ENCODE measurements around the gene CARMIL1. TPM values are rescaled to one million over a fixed set of nuclear protein-coding genes. Genes with fewer than 3 reads are reported as not detected.

The CARMIL1 gene
- total RNA-seq, 2 experiments from 2014 or later = 3.9 to 4.7 TPM

GRCh38 chr6:25612666-25613065 lies 333.5 kb downstream of the CARMIL1 start:
- ATAC-seq (ENCODE audit: poor library complexity) (no peak), DNase-seq (no peak)
- peaks cover 30% of the 10 kb centered on the region for H3K36me3 Mint-ChIP-seq (ENCODE audit: low read depth)
- no peaks in the 10 kb centered on the region for H3K9me3 ChIP-seq (ENCODE audit: control insufficient read depth in 1 of 2, insufficient read depth in 1 of 2, low read length in 2 of 2)
- no peaks in the 10 kb centered on the region for H3K36me3 ChIP-seq (ENCODE audit: insufficient read depth, low read length)
- no peak overlapping the region for H3K4me3 Mint-ChIP-seq
- H3K27ac ChIP-seq (ENCODE audit: low read depth in 1 of 2, low read length in 2 of 2) = no peak overlapping the region
- no peak overlapping the region for H3K27ac Mint-ChIP-seq
- H3K9me3 Mint-ChIP-seq = no peaks in the 10 kb centered on the region
- no peak overlapping the region for H3K4me3 ChIP-seq (ENCODE audit: low read length)
- no peak for TF ChIP-seq CTCF (IDR thresholded peaks at IDR 0.05)
- ChIA-PET CTCF (no interaction called here), POLR2A (no interaction called here)
- H3K4me1 ChIP-seq (ENCODE audit: insufficient read depth, low read length) = no peaks in the 10 kb centered on the region
- no peaks in the 10 kb centered on the region for H3K27me3 ChIP-seq (ENCODE audit: control insufficient read depth in 1 of 2, insufficient read depth in 2 of 2, low read length in 2 of 2)
- H3K4me1 Mint-ChIP-seq (ENCODE audit: low read depth) = no peaks in the 10 kb centered on the region
- intact Hi-C loops (cut with DNase I, micrococcal nuclease) = no loop called here
- H3K27me3 Mint-ChIP-seq = no peaks in the 10 kb centered on the region

GRCh38 chr6:25613415-25613814 lies 334.2 kb downstream of the CARMIL1 start:
- no peak overlapping the region for H3K4me3 Mint-ChIP-seq
- no peak overlapping the region for H3K27ac ChIP-seq (ENCODE audit: low read depth in 1 of 2, low read length in 2 of 2)
- H3K9me3 Mint-ChIP-seq = no peaks in the 10 kb centered on the region
- H3K4me1 Mint-ChIP-seq (ENCODE audit: low read depth) = no peaks in the 10 kb centered on the region
- H3K27me3 ChIP-seq (ENCODE audit: control insufficient read depth in 1 of 2, insufficient read depth in 2 of 2, low read length in 2 of 2) = no peaks in the 10 kb centered on the region
- ATAC-seq (ENCODE audit: poor library complexity) (no peak), DNase-seq (no peak)
- intact Hi-C loops (cut with DNase I, micrococcal nuclease) = no loop called here
- ChIA-PET POLR2A (no interaction called here), CTCF (no interaction called here)
- H3K4me3 ChIP-seq (ENCODE audit: low read length) = no peak overlapping the region
- no peaks in the 10 kb centered on the region for H3K27me3 Mint-ChIP-seq
- TF ChIP-seq CTCF (IDR thresholded peaks at IDR 0.05) = no peak
- H3K4me1 ChIP-seq (ENCODE audit: insufficient read depth, low read length) = no peaks in the 10 kb centered on the region
- H3K27ac Mint-ChIP-seq = no peak overlapping the region
- no peaks in the 10 kb centered on the region for H3K36me3 ChIP-seq (ENCODE audit: insufficient read depth, low read length)
- H3K9me3 ChIP-seq (ENCODE audit: control insufficient read depth in 1 of 2, insufficient read depth in 1 of 2, low read length in 2 of 2) = no peaks in the 10 kb centered on the region
- H3K36me3 Mint-ChIP-seq (ENCODE audit: low read depth) = peaks cover 33% of the 10 kb centered on the region

GRCh38 chr6:25614052-25614451 lies 334.9 kb downstream of the CARMIL1 start:
- Histone ChIP-seq H3K4me1 (ENCODE audit: insufficient read depth, low read length) (no peaks in the 10 kb centered on the region), H3K27me3 (ENCODE audit: control insufficient read depth in 1 of 2, insufficient read depth in 2 of 2, low read length in 2 of 2) (no peaks in the 10 kb centered on the region), H3K36me3 (ENCODE audit: insufficient read depth, low read length) (no peaks in the 10 kb centered on the region), H3K9me3 (ENCODE audit: control insufficient read depth in 1 of 2, insufficient read depth in 1 of 2, low read length in 2 of 2) (no peaks in the 10 kb centered on the region), H3K4me3 (ENCODE audit: low read length) (no peak overlapping the region), H3K27ac (ENCODE audit: low read depth in 1 of 2, low read length in 2 of 2) (no peak overlapping the region)
- TF ChIP-seq CTCF (IDR thresholded peaks at IDR 0.05) = no peak
- no peaks in the 10 kb centered on the region for H3K4me1 Mint-ChIP-seq (ENCODE audit: low read depth)
- ATAC-seq (ENCODE audit: poor library complexity) (no peak), DNase-seq (no peak)
- H3K9me3 Mint-ChIP-seq = no peaks in the 10 kb centered on the region
- no peaks in the 10 kb centered on the region for H3K27me3 Mint-ChIP-seq
- intact Hi-C loops (cut with DNase I, micrococcal nuclease) = no loop called here
- H3K36me3 Mint-ChIP-seq (ENCODE audit: low read depth) = peaks cover 35% of the 10 kb centered on the region
- ChIA-PET POLR2A (no interaction called here), CTCF (interaction anchor here (1.0 kb wide), 1 partner anchor 20 kb away, joined by 3 read pairs; no protein-coding TSS in a partner anchor)
- H3K4me3 Mint-ChIP-seq = no peak overlapping the region
- H3K27ac Mint-ChIP-seq = no peak overlapping the region

All from CD4-positive, alpha-beta T cell (primary cell).